Glomerular visceral epithelial cell (primary cell): ENCODE data around the gene ST7L.

Experiments used
- DNase-seq: peaks from one replicate; pipeline ENCODE4 v3.0.0-alpha.2; 2016; ENCODE audit errors: extremely low spot score

Gene ST7L

GRCh38 chr1:112515311-112516009, 103.5 kb downstream of the ST7L start:
- DNase-seq: peak; percentile 82

- no peak for DNase-seq
Measured at GRCh38 chr1:112514901-112515300, 104.0 kb downstream of the ST7L start.

- no peak for DNase-seq
Measured at GRCh38 chr1:112513112-112513870, 105.7 kb downstream of the ST7L start.

GRCh38 chr1:112511897-112512296, 107.0 kb downstream of the ST7L start:
- no peak for DNase-seq

- no peak for DNase-seq
Measured at GRCh38 chr1:112510340-112510739, 108.6 kb downstream of the ST7L start.

GRCh38 chr1:112509660-112510178, 109.2 kb downstream of the ST7L start:
- DNase-seq: no peak

- no peak for DNase-seq
Measured at GRCh38 chr1:112509005-112509659, 109.8 kb downstream of the ST7L start.

- peak; percentile 26 for DNase-seq
Measured at GRCh38 chr1:112508278-112509004, 110.5 kb downstream of the ST7L start, which contains the start of gene WNT2B. WNT2B (plus strand) TSS chr1:112508965; CDS start chr1:112509263, 298 bp downstream.

- DNase-seq: no peak
Measured at GRCh38 chr1:112507921-112508277, 111.0 kb downstream of the ST7L start.

- DNase-seq: no peak
Measured at GRCh38 chr1:112507336-112507735, 111.6 kb downstream of the ST7L start.

GRCh38 chr1:112506731-112507130, 112.2 kb downstream of the ST7L start:
- DNase-seq: no peak

- DNase-seq: no peak
Measured at GRCh38 chr1:112506306-112506705, 112.6 kb downstream of the ST7L start.

GRCh38 chr1:112505878-112506277, 113.1 kb downstream of the ST7L start:
- no peak for DNase-seq

GRCh38 chr1:112505400-112505785, 113.5 kb downstream of the ST7L start:
- DNase-seq: no peak

GRCh38 chr1:112504661-112505399, 114.1 kb downstream of the ST7L start:
- no peak for DNase-seq

- no peak for DNase-seq
Measured at GRCh38 chr1:112504001-112504660, 114.8 kb downstream of the ST7L start.

GRCh38 chr1:112502826-112503225, 116.1 kb downstream of the ST7L start:
- peak; percentile 31 for DNase-seq

GRCh38 chr1:112501810-112502641, 116.9 kb downstream of the ST7L start:
- DNase-seq: peak; percentile 86

GRCh38 chr1:112496290-112496689, 122.7 kb downstream of the ST7L start:
- no peak for DNase-seq

GRCh38 chr1:112493351-112493750, 125.6 kb downstream of the ST7L start:
- DNase-seq: no peak
